Skeletal muscle tissue (tissue), 4 donors: ENCODE results near the gene PKD2. TPM values are rescaled to one million over a fixed set of nuclear protein-coding genes. Genes with fewer than 3 reads are reported as not detected.
"Not testable (repeated sequence)": the region's sequence is repeated elsewhere in the genome, so short reads cannot be mapped to it uniquely, and the experiment has no call there.

Experiments
- H3K27ac ChIP-seq: one replicate; pipeline ENCODE4 v1.7.0; 2013; ENCODE audit warnings: mild to moderate bottlenecking, low read depth, low read length, inconsistent platforms
- H3K27me3 ChIP-seq, 3 donors: one replicate each; pipeline ENCODE4 v1.7.0; 2013; ENCODE audit warnings: low read length in 3 of 3; ENCODE audit not compliant: control insufficient read depth in 3 of 3, insufficient read depth in 3 of 3
- H3K36me3 ChIP-seq, 3 donors: one replicate each; pipeline ENCODE4 v1.7.0; 2013; ENCODE audit warnings: low read length in 3 of 3; ENCODE audit not compliant: control insufficient read depth in 3 of 3, insufficient read depth in 3 of 3
- H3K4me1 ChIP-seq, 3 donors: one replicate each; pipeline ENCODE4 v1.7.0; 2013; ENCODE audit warnings: low read length in 3 of 3, mild to moderate bottlenecking in 3 of 3; ENCODE audit not compliant: control insufficient read depth in 3 of 3, insufficient read depth in 3 of 3
- H3K4me3 ChIP-seq, 3 donors: one replicate each; pipeline ENCODE4 v1.7.0; 2013; ENCODE audit warnings: low read length in 3 of 3
- H3K9ac ChIP-seq, 3 donors: one replicate each; pipeline ENCODE4 v1.7.0; 2013; ENCODE audit warnings: low read length in 3 of 3, mild to moderate bottlenecking in 3 of 3, moderate library complexity in 2 of 3, low read depth in 1 of 3
- H3K9me3 ChIP-seq, 3 donors: one replicate each; pipeline ENCODE4 v1.7.0; 2013; ENCODE audit warnings: low read length in 3 of 3; ENCODE audit not compliant: control insufficient read depth in 3 of 3
- total RNA-seq: library from RNA; depleted of rRNA; stranded (reverse); fragments of >200 nt; gene quantifications from one replicate; pipeline ENCODE4 v1.2.3, GENCODE V29; 2014
- donor health status: Osteomylitis.

The PKD2 gene
- total RNA-seq, 1 donor from 2014 or later: 36.0 TPM

- Histone ChIP-seq H3K9ac (no peak overlapping the region), H3K27ac (no peak overlapping the region), H3K27me3 (no peaks in the 10 kb centered on the region), H3K4me3 (no peak overlapping the region), H3K9me3 (no peaks in the 10 kb centered on the region), H3K36me3 (no peaks in the 10 kb centered on the region), H3K4me1 (peaks cover 0 to 8% (median 0%) of the 10 kb centered on the region in 3 donors)
These were observed 97.6 kb downstream of the PKD2 start for GRCh38 chr4:88104902-88105610.

GRCh38 chr4:88106205-88106604 is 98.8 kb downstream of the PKD2 start:
- Histone ChIP-seq H3K9ac (no peak overlapping the region), H3K27ac (no peak overlapping the region)

GRCh38 chr4:88107406-88108107 is 100.1 kb downstream of the PKD2 start:
- H3K27ac ChIP-seq: no peak overlapping the region
- no peak overlapping the region for H3K9ac ChIP-seq
- H3K27me3 ChIP-seq: no peaks in the 10 kb centered on the region
- H3K4me3 ChIP-seq: no peak overlapping the region
- H3K9me3 ChIP-seq: no peaks in the 10 kb centered on the region
- H3K36me3 ChIP-seq: no peaks in the 10 kb centered on the region
- peaks cover 0 to 8% (median 3%) of the 10 kb centered on the region in 3 donors for H3K4me1 ChIP-seq

More at GRCh38 chr4:88106205-88106604, 98.8 kb downstream of the PKD2 start:
- H3K27me3 ChIP-seq: no peaks in the 10 kb centered on the region
- H3K9me3 ChIP-seq: no peaks in the 10 kb centered on the region
- H3K4me3 ChIP-seq: no peak overlapping the region
- no peaks in the 10 kb centered on the region for H3K36me3 ChIP-seq
- peaks cover 0 to 8% (median 3%) of the 10 kb centered on the region in 3 donors for H3K4me1 ChIP-seq

GRCh38 chr4:88108108-88108465 is 100.7 kb downstream of the PKD2 start:
- H3K4me3 ChIP-seq, H3K27ac ChIP-seq, H3K4me1 ChIP-seq, H3K36me3 ChIP-seq, H3K9ac ChIP-seq, H3K9me3 ChIP-seq, H3K27me3 ChIP-seq: not testable (repeated sequence)

- H3K4me3 ChIP-seq: no peak overlapping the region
- H3K9ac ChIP-seq: no peak overlapping the region
- no peaks in the 10 kb centered on the region for H3K9me3 ChIP-seq
- H3K4me1 ChIP-seq: peaks cover 0 to 8% (median 3%) of the 10 kb centered on the region in 3 donors
- H3K36me3 ChIP-seq: no peaks in the 10 kb centered on the region
- H3K27me3 ChIP-seq: no peaks in the 10 kb centered on the region
- no peak overlapping the region for H3K27ac ChIP-seq
These were observed 101.3 kb downstream of the PKD2 start for GRCh38 chr4:88108747-88109122.

DNA sequence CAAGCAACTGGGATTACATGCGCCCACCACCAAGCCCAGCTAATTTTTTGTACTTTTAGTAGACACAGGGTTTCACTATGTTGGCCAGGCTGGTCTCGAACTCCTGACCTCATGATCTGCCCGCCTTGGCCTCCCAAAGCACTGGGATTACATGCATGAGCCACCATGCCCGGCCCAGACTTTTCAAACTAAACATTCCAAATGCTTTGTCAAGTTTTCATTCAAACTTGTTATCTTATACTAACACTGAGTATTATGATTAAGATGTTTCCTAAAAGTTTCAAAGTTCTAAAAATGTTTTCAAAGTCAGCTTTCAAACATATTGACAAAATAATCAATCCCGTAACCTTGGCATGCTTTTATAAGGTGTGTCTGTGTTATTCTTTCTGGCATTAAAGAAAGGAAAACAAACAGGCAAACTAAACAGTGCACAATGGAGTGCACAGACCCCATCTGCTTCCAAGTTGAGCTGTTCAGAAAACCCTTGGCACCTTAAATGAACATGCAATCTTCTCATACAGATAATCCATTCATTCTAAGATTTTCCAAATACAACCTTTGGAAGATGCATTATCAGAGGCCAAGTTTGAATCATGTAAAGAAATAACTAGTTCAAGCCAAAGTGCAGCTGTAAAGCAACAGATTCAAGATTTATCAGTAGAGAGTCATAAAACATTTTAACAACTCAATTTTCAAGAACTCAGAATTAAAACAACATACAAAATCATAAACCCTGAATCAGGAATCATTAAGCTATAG is 101.9 kb downstream of the PKD2 start:
- no peaks in the 10 kb centered on the region for H3K9me3 ChIP-seq
- no peak overlapping the region for H3K9ac ChIP-seq
- no peak overlapping the region for H3K27ac ChIP-seq
- no peaks in the 10 kb centered on the region for H3K27me3 ChIP-seq
- H3K36me3 ChIP-seq: no peaks in the 10 kb centered on the region
- no peak overlapping the region for H3K4me3 ChIP-seq
- H3K4me1 ChIP-seq: peaks cover 0 to 8% (median 3%) of the 10 kb centered on the region in 3 donors

DNA sequence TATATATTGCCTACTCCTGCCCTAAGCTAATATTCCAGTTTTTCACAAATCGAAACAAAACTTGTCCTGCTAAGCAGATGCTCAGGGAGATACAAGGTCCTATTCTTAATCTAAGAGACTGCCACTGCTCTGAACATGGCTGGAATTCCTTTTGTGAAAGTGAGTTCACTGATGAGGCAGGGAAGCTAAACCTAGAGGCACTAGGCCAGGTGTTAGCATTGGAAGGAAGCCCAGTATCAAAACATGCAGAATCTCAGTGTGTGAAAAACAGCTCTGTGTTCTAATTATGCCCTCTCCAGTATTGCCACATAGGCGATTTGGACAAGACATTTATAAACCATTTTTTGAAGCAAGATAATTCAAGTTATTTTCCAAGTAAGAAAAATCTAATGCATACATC is 103.4 kb downstream of the PKD2 start:
- Histone ChIP-seq H3K27me3 (no peaks in the 10 kb centered on the region), H3K9ac (no peak overlapping the region), H3K4me3 (no peak overlapping the region), H3K9me3 (no peaks in the 10 kb centered on the region), H3K36me3 (no peaks in the 10 kb centered on the region), H3K4me1 (peaks cover 0 to 8% (median 3%) of the 10 kb centered on the region in 3 donors), H3K27ac (no peak overlapping the region)

DNA sequence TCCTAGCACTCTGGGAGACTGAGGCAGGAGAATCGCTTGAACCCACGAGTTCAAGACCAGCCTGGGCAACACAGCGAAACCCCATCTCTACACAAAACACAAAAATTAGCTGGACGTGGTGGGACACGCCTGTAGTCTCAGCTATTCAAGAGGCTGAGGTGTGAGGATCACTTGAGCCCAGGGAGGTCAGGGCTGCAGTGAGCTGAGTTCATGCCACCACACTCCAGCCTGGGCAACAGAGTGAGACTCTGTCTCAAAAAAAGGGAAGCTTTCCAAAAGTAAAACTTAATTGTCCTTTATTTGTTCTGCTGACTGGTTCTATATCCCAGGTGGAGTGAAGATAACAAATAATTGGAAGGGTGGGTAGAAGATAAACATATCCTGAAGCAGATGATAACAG is 105.4 kb downstream of the PKD2 start:
- Histone ChIP-seq H3K4me1 (peaks cover 0 to 3% (median 2%) of the 10 kb centered on the region in 3 donors), H3K9me3 (no peaks in the 10 kb centered on the region), H3K27ac (no peak overlapping the region), H3K4me3 (no peak overlapping the region), H3K36me3 (no peaks in the 10 kb centered on the region), H3K27me3 (no peaks in the 10 kb centered on the region), H3K9ac (no peak overlapping the region)

GRCh38 chr4:88115587-88115986 is 108.2 kb downstream of the PKD2 start:
- H3K4me1 ChIP-seq: no peaks in the 10 kb centered on the region
- no peak overlapping the region for H3K4me3 ChIP-seq
- H3K36me3 ChIP-seq: peaks cover 0 to 2% (median 0%) of the 10 kb centered on the region in 3 donors
- peaks cover 0 to 5% (median 4%) of the 10 kb centered on the region in 3 donors for H3K9me3 ChIP-seq
- no peaks in the 10 kb centered on the region for H3K27me3 ChIP-seq
- H3K27ac ChIP-seq: no peak overlapping the region
- H3K9ac ChIP-seq: no peak overlapping the region

GRCh38 chr4:88119943-88120342 is 112.5 kb downstream of the PKD2 start:
- H3K9me3 ChIP-seq: peaks cover 0 to 5% (median 4%) of the 10 kb centered on the region in 3 donors
- H3K27me3 ChIP-seq: no peaks in the 10 kb centered on the region
- H3K9ac ChIP-seq: no peak overlapping the region
- H3K4me3 ChIP-seq: no peak overlapping the region
- peaks cover 0 to 2% (median 0%) of the 10 kb centered on the region in 3 donors for H3K36me3 ChIP-seq
- no peak overlapping the region for H3K27ac ChIP-seq
- H3K4me1 ChIP-seq: no peaks in the 10 kb centered on the region
